Measurements from ENCODE around the gene TPT1. TPM values are rescaled to one million over a fixed set of nuclear protein-coding genes. Genes with fewer than 3 reads are reported as not detected.

The TPT1 gene
- polyA plus RNA-seq, 3 donors: 2,102 to 5,638 (median 2,493) TPM

DNA sequence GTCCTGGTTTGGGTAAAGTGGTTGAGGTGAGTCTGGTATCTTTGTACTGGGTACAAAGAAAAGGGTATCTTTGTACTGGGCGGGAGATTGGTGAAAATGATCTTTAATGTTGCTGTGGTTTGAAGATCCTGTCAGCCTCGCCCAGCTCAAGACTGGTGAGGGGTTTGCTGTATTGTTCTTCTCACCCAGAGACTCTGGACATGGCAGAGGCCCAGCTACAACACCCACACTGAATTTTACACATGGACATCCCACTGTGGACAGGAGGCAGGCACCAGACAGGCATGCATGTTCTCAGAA is 42.8 kb downstream of the TPT1 start:
- Mint-ChIP-seq H3K27ac (peak overlapping the region in 1 of 7 donors; percentile 6), H3K4me3 (no peak overlapping the region), H3K4me1 (peaks cover 7% of the 10 kb centered on the region), H3K9me3 (peaks cover 0 to 2% (median 0%) of the 10 kb centered on the region in 7 donors), H3K36me3 (peaks cover 0 to 2% of the 10 kb centered on the region in 2 donors), H3K27me3 (ENCODE audit: low read depth in 3 of 3) (peaks cover 0 to 17% (median 10%) of the 10 kb centered on the region in 3 donors)
- TF ChIP-seq, protein P1, sequence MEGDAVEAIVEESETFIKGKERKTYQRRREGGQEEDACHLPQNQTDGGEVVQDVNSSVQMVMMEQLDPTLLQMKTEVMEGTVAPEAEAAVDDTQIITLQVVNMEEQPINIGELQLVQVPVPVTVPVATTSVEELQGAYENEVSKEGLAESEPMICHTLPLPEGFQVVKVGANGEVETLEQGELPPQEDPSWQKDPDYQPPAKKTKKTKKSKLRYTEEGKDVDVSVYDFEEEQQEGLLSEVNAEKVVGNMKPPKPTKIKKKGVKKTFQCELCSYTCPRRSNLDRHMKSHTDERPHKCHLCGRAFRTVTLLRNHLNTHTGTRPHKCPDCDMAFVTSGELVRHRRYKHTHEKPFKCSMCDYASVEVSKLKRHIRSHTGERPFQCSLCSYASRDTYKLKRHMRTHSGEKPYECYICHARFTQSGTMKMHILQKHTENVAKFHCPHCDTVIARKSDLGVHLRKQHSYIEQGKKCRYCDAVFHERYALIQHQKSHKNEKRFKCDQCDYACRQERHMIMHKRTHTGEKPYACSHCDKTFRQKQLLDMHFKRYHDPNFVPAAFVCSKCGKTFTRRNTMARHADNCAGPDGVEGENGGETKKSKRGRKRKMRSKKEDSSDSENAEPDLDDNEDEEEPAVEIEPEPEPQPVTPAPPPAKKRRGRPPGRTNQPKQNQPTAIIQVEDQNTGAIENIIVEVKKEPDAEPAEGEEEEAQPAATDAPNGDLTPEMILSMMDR (IDR thresholded peaks at IDR 0.05): no peak
- 100% methylated on average over 1 of the region's 2 CpGs for WGBS (ENCODE audit: insufficient coverage)
- intact Hi-C loops (cut with micrococcal nuclease): no loop called here
- no peaks in the 10 kb centered on the region for H3K27me3 ChIP-seq (ENCODE audit: control insufficient read depth in 2 of 2, insufficient read depth in 2 of 2, low read length in 2 of 2)
- no peak overlapping the region for H2AFZ ChIP-seq (ENCODE audit: insufficient read depth, low read depth, low read length, poor library complexity, severe bottlenecking)
- no peak overlapping the region for H3K4me3 ChIP-seq (replicated peaks in 1 of 3; ENCODE audit: low read depth in 2 of 3, low read length in 3 of 3)
- H3K79me2 ChIP-seq (ENCODE audit: insufficient read depth, low read length): no peaks in the 10 kb centered on the region
- no peak overlapping the region for H3K9ac ChIP-seq (ENCODE audit: insufficient read depth, low read length, poor library complexity, severe bottlenecking)
- no peaks in the 10 kb centered on the region for H3K9me3 ChIP-seq (replicated peaks in 1 of 2; ENCODE audit: control insufficient read depth in 1 of 2, insufficient read depth in 1 of 2, low read length in 2 of 2)
- no peak for DNase-seq
- H3K4me1 ChIP-seq (ENCODE audit: control insufficient read depth in 1 of 2, insufficient read depth in 2 of 2, low read length in 2 of 2): no peaks in the 10 kb centered on the region
- no peak overlapping the region for H3K4me2 ChIP-seq (replicated peaks; ENCODE audit: extremely low read depth, low read length, poor library complexity, severe bottlenecking)
- H3K36me3 ChIP-seq (replicated peaks in 1 of 2; ENCODE audit: control insufficient read depth in 1 of 2, insufficient read depth in 2 of 2, low read length in 2 of 2): no peaks in the 10 kb centered on the region
- no peak overlapping the region for H3K27ac ChIP-seq (ENCODE audit: low read depth in 1 of 2, low read length in 2 of 2)
- H4K20me1 ChIP-seq (ENCODE audit: insufficient read depth, low read length): no peaks in the 10 kb centered on the region

DNA sequence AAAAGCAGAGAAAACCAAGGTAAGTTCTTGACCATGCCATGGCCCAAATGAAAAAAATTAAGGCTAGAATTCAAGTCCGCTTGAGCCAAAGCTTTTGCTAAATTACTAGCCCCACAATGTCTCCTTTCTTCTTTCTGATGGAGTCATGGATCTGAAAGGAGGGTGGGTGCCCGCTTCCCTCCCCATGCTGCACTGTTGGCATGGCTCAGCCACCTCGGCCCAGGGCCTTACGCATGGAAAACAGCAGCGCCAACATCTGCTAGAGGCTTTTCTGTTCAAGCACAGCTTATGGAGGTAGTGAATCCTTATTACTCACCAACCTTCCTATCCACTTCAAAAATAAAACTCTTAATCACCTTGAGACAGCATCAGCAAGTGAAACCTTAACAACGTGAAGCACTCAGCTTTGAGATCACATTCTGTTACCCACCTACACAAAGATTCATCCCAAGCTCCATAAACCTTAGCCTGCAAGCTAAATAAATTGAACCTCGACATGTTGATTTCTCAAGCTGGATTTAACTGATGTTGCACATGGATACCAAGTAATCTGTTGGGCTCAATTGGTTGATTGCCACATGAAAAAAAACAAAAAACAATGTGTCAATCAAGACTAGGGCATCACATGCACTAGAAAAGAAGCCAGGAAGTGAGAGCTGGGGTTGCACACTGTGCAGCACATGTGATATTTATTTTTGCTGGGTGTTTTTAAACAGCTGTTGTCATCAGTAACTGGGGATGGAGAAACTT is 43.4 kb downstream of the TPT1 start:
- TF ChIP-seq, protein P1 (IDR thresholded peaks at IDR 0.05): no peak
- no peaks in the 10 kb centered on the region for H3K79me2 ChIP-seq (ENCODE audit: insufficient read depth, low read length)
- no peaks in the 10 kb centered on the region for H3K4me1 ChIP-seq (ENCODE audit: control insufficient read depth in 1 of 2, insufficient read depth in 2 of 2, low read length in 2 of 2)
- H3K36me3 Mint-ChIP-seq: peaks cover 0 to 2% of the 10 kb centered on the region in 2 donors
- peaks cover 0 to 2% (median 0%) of the 10 kb centered on the region in 7 donors for H3K9me3 Mint-ChIP-seq
- peak overlapping the region in 2 of 7 donors; percentile 6 to 46 for H3K27ac Mint-ChIP-seq
- peaks cover 7% of the 10 kb centered on the region for H3K4me1 Mint-ChIP-seq
- no peak overlapping the region for H3K4me3 Mint-ChIP-seq
- no peak overlapping the region for H3K4me2 ChIP-seq (replicated peaks; ENCODE audit: extremely low read depth, low read length, poor library complexity, severe bottlenecking)
- H3K27me3 ChIP-seq (ENCODE audit: control insufficient read depth in 2 of 2, insufficient read depth in 2 of 2, low read length in 2 of 2): no peaks in the 10 kb centered on the region
- H3K27ac ChIP-seq (ENCODE audit: low read depth in 1 of 2, low read length in 2 of 2): no peak overlapping the region
- H3K4me3 ChIP-seq (replicated peaks in 1 of 3; ENCODE audit: low read depth in 2 of 3, low read length in 3 of 3): no peak overlapping the region
- no peak overlapping the region for H3K9ac ChIP-seq (ENCODE audit: insufficient read depth, low read length, poor library complexity, severe bottlenecking)
- H4K20me1 ChIP-seq (ENCODE audit: insufficient read depth, low read length): no peaks in the 10 kb centered on the region
- no peaks in the 10 kb centered on the region for H3K36me3 ChIP-seq (replicated peaks in 1 of 2; ENCODE audit: control insufficient read depth in 1 of 2, insufficient read depth in 2 of 2, low read length in 2 of 2)
- WGBS (ENCODE audit: insufficient coverage): 81% methylated on average over 4 of the region's 7 CpGs
- H3K9me3 ChIP-seq (replicated peaks in 1 of 2; ENCODE audit: control insufficient read depth in 1 of 2, insufficient read depth in 1 of 2, low read length in 2 of 2): no peaks in the 10 kb centered on the region
- intact Hi-C loops (cut with micrococcal nuclease): no loop called here
- no peak overlapping the region for H2AFZ ChIP-seq (ENCODE audit: insufficient read depth, low read depth, low read length, poor library complexity, severe bottlenecking)
- H3K27me3 Mint-ChIP-seq (ENCODE audit: low read depth in 3 of 3): peaks cover under 1 to 17% (median 10%) of the 10 kb centered on the region in 3 donors
- DNase-seq: no peak
